Omental fat pad (tissue), 4 donors: Measurements from ENCODE around the gene COG3. TPM values are rescaled to one million over a fixed set of nuclear protein-coding genes. Genes with fewer than 3 reads are reported as not detected.

Experiments used
- ATAC-seq: fragments of 150-250 bp; one replicate; pipeline ENCODE4 v1.9.1; 2016; ENCODE audit warnings: mild to moderate bottlenecking, moderate library complexity; ENCODE audit not compliant: low FRiP score
- DNase-seq: peaks from one replicate; pipeline ENCODE4 v3.0.0-alpha.2; 2019; ENCODE audit warnings: low spot score
- total RNA-seq, 4 donors: library from RNA; depleted of rRNA; stranded (reverse); fragments of >200 nt; gene quantifications; one replicate each; pipeline ENCODE4 v1.1.0, GENCODE V29; 2016
- TF ChIP-seq, protein P1 (sequence below), 3 donors: fragments of 450-650 bp; IDR thresholded peaks; one replicate each; pipeline ENCODE4 v1.5.1; 2016 to 2017; ENCODE audit warnings: antibody characterized with exemption in 3 of 3, mild to moderate bottlenecking in 3 of 3, moderate library complexity in 2 of 3

Gene COG3
- total RNA-seq, 4 donors from 2014 or later: 23.3 to 34.7 (median 29.8) TPM

DNA sequence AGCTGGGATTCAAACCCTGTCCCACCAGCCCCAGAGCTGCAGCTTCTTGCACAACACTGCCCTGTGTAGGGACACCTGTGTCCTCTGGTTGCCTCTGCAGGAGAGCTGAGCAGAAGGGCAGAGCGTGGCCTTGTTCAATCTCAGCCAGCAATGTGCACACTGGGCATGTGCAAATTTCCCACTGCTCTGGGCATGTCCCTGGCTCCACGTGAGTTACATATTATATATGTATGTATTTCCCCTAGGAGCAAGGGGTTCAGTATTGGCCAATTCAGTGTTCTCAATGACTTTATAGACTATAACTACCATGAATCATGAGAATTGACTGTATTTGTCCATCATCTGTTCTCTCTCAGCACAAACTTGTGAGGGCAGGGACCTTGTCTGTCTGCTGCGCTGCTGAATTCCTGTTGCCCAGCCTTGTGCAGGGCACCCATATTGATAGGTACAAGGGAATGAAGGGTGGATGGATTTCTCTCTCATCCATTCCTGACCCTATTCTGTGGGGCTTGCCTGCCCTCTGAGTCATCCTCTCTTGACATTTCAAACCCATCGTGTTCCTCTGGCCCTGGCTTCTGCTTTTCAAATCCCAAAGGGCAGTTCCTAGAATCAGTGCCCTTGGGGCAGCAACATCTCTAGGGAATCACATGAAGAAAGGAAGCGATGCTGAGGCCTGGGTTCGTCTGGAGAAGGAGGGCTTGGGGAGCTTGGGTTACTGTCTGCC, 81.1 kb downstream of the COG3 start:
- TF ChIP-seq, protein P1, sequence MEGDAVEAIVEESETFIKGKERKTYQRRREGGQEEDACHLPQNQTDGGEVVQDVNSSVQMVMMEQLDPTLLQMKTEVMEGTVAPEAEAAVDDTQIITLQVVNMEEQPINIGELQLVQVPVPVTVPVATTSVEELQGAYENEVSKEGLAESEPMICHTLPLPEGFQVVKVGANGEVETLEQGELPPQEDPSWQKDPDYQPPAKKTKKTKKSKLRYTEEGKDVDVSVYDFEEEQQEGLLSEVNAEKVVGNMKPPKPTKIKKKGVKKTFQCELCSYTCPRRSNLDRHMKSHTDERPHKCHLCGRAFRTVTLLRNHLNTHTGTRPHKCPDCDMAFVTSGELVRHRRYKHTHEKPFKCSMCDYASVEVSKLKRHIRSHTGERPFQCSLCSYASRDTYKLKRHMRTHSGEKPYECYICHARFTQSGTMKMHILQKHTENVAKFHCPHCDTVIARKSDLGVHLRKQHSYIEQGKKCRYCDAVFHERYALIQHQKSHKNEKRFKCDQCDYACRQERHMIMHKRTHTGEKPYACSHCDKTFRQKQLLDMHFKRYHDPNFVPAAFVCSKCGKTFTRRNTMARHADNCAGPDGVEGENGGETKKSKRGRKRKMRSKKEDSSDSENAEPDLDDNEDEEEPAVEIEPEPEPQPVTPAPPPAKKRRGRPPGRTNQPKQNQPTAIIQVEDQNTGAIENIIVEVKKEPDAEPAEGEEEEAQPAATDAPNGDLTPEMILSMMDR (IDR thresholded peaks at IDR 0.05): no peak
- no peak for ATAC-seq
- no peak for DNase-seq

DNA sequence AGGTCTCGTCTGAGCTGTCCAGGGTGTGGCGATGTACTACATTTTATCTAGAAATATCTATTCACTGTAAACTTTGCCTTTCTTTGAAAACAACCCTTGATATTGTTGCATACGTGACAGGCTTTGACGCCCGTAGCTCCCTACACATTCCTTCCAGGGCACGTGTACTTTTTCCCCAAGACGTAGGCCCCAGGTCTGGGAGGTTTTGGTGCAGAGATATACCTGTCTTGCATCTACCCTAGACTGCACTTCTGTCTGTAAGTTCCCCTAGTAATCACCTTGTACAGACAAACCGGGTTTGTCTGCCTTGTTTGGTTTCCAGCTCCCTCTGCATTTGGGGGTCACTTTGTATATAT, 81.6 kb downstream of the COG3 start:
- TF ChIP-seq, protein P1 (IDR thresholded peaks at IDR 0.05): no peak
- ATAC-seq: no peak
- DNase-seq: no peak

DNA sequence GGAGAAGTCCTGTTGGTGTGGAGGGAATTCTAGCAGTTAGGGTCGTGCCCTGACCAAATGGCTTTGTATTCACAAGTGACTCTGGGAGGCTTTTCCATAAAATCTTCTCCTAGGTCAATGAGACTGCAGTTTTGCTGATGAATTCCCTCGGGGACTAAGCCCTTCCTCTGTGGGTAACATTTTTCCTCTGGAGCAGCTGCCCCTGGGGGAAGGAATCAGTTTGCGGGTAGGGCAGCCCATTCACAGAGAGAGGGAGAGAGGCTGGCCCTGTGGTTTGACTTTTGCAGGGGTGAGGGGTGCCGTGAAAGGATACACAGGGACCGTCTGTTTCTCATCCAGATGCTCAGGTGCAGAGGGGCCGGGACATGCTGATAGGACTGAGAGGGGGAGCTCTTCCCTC, 83.5 kb downstream of the COG3 start:
- DNase-seq: no peak
- TF ChIP-seq, protein P1 (IDR thresholded peaks at IDR 0.05): no peak
- ATAC-seq: no peak

DNA sequence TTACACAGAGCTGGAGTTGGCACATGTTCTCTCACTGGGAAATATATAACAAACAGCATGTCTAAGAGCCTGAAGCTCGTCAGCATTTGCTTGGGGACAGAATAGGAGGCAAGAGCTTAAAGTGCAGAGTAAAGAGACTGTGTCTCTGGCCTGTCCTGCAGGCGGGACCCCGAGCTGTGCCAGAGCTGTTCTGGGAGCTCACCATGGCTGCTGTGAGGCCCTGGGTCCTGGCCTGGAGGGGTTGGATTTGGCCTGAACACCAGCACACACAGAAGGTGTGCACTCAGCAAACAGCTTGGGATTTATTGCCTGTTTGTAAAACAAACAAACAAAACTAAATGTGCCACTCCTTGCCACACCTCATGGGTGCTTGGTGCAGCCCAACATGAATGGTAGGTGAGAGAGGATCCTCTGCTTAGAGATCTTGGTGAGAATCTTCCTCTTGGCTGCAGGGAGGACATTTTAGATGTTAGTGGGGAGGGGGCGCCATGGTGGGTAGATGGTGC, 89.9 kb downstream of the COG3 start:
- ATAC-seq (no peak), DNase-seq (no peak)
- TF ChIP-seq, protein P1 (IDR thresholded peaks at IDR 0.05): no peak

DNA sequence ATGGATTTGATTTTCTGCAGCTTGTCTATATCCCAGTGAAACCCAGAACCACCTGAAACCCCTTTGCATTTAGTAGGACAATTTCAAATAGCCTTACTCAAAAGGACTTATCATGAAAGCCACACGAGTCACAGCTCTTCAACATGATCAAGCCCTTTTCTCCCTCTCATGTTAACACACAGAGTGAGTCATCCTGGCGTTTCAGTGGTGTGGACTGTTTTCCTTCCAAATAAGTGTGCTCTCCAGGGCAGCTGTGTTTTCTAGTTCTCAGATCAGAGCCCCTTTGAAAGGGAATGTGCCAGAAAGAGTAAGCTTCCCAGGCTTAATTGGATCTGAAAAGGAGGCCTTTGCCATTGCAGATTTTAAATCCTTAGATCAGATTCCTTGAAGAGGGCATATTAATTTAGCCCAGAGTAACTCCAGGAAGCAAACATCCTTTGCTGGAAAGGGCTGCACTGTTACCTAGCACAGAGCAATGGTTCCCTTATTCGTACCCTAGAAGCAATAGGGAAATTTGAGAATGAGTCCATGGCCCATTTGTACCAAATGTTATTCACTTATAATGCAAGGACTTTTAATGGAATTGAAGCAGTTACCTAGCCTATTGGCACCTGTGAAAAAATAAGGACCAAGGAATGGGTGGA, 99.5 kb downstream of the COG3 start:
- TF ChIP-seq, protein P1 (IDR thresholded peaks at IDR 0.05): no peak
- ATAC-seq (no peak), DNase-seq (no peak)

DNA sequence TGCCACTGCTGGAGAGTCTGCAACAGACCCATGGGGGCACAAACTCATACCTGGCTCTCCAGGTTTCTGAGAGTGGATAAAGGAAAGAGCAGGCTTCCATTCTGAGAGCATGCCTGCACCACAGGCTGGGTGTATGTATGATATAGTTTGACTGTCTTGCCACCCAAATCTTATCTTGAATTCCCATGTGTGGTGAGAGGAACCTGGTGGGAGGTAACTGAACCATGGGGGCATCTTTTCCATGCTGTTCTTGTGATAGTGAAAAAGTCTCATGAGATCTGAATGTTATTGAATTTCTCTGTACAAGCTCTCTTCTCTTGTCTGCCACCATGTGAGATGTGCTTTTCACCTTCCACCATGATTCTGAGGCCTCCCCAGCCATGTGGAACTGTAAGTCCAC, 100.6 kb downstream of the COG3 start:
- ATAC-seq (no peak), DNase-seq (no peak)
- TF ChIP-seq, protein P1 (IDR thresholded peaks at IDR 0.05): no peak
